NCI-H2171 (cell line): Measurements from ENCODE around the gene HBP1.
"Not testable (repeated sequence)": the region's sequence is repeated elsewhere in the genome, so short reads cannot be mapped to it uniquely, and the experiment has no call there.

Source experiments
- DNase-seq: peaks from one replicate; lab custom pipeline; 2025; lab: John Stamatoyannopoulos, UW

Gene HBP1

GRCh38 chr7:107154826-107155225, 14.0 kb upstream of the HBP1 start:
- DNase-seq = no peak

- DNase-seq = not testable (repeated sequence)
These were observed 13.1 kb upstream of the HBP1 start for GRCh38 chr7:107155726-107156125.

- no peak for DNase-seq
These were observed 11.7 kb upstream of the HBP1 start for GRCh38 chr7:107157091-107157490.

- DNase-seq = no peak
These were observed 10.8 kb upstream of the HBP1 start for GRCh38 chr7:107158028-107158427.

GRCh38 chr7:107160389-107160788, 8.4 kb upstream of the HBP1 start:
- no peak for DNase-seq

GRCh38 chr7:107161415-107161814, 7.4 kb upstream of the HBP1 start:
- no peak for DNase-seq

- DNase-seq = no peak
These were observed 6.3 kb upstream of the HBP1 start for GRCh38 chr7:107162475-107162874.

GRCh38 chr7:107164092-107164491, 4.7 kb upstream of the HBP1 start:
- no peak for DNase-seq

GRCh38 chr7:107165341-107165740, 3.5 kb upstream of the HBP1 start:
- DNase-seq = no peak

GRCh38 chr7:107166736-107167426, 1.9 kb upstream of the HBP1 start:
- DNase-seq = no peak

- peak; percentile 33 for DNase-seq
These were observed 1.1 kb upstream of the HBP1 start for GRCh38 chr7:107167483-107168232.

GRCh38 chr7:107169120-107170050, 582 bp downstream of the HBP1 start:
- DNase-seq = peak; percentile 86

GRCh38 chr7:107170051-107170915, 1.5 kb downstream of the HBP1 start:
- DNase-seq = no peak

GRCh38 chr7:107171496-107171895, 2.7 kb downstream of the HBP1 start:
- no peak for DNase-seq

- DNase-seq = no peak
These were observed 3.7 kb downstream of the HBP1 start for GRCh38 chr7:107172276-107173032.

GRCh38 chr7:107173191-107173590, 4.4 kb downstream of the HBP1 start:
- DNase-seq = no peak

GRCh38 chr7:107173691-107174406, 5.0 kb downstream of the HBP1 start:
- no peak for DNase-seq

- no peak for DNase-seq
These were observed 10.7 kb downstream of the HBP1 start for GRCh38 chr7:107179326-107180164.

GRCh38 chr7:107180378-107180777, 11.6 kb downstream of the HBP1 start:
- DNase-seq = no peak
